Right lobe of liver (tissue), 6 donors: ENCODE results near the gene ZNF75A. TPM values are rescaled to one million over a fixed set of nuclear protein-coding genes. Genes with fewer than 3 reads are reported as not detected.
"Not testable (repeated sequence)": the region's sequence is repeated elsewhere in the genome, so short reads cannot be mapped to it uniquely, and the experiment has no call there.

Source experiments
- ATAC-seq, 4 donors: fragments of 200-7000 bp; cut with Tn5 transposase; one replicate each; pipeline ENCODE4 v1.9.1; 2020; ENCODE audit warnings: mild to moderate bottlenecking in 4 of 4, moderate library complexity in 4 of 4
- DNase-seq, 3 donors: peaks; one replicate each; pipeline ENCODE4 v3.0.0-alpha.2; 2020
- H3K27ac ChIP-seq, 3 donors: fragments of 200-600 bp; one replicate each; pipeline ENCODE4 v1.8.0; 2022
- H3K27me3 ChIP-seq, 2 donors: fragments of 200-600 bp; one replicate each; pipeline ENCODE4 v1.8.0; 2022
- H3K36me3 ChIP-seq, 4 donors: fragments of 200-600 bp; sonication (generic) in 1 of 4; one replicate each; pipeline versions ENCODE4 v1.5.1 to v1.8.0; 2017 to 2022; ENCODE audit warnings: control low read depth in 1 of 4
- H3K4me1 ChIP-seq, 4 donors: fragments of 200-600 bp; sonication (generic) in 1 of 4; one replicate each; pipeline versions ENCODE4 v1.5.1 to v1.8.0; 2017 to 2022; ENCODE audit warnings: control low read depth in 1 of 4
- H3K4me3 ChIP-seq, 3 donors: fragments of 200-600 bp; one replicate each; pipeline ENCODE4 v1.8.0; 2022
- H3K9me3 ChIP-seq, 4 donors: fragments of 200-600 bp; sonication (generic) in 1 of 4; one replicate each; pipeline versions ENCODE4 v1.5.1 to v1.8.0; 2017 to 2022; ENCODE audit warnings: control low read depth in 1 of 4
- POLR2A ChIP-seq: fragments of 450-650 bp; IDR thresholded peaks from one replicate; pipeline ENCODE4 v1.6.1; 2017; ENCODE audit warnings: antibody characterized with exemption, mild to moderate bottlenecking
- WGBS: methylation state at CpG from one replicate; pipeline ENCODE4 v1.1.6; 2018; ENCODE audit warnings: low coverage, low lambda C conversion rate; ENCODE audit not compliant: insufficient coverage; ENCODE audit errors: missing lambda C conversion rate; 5-methylcytosine and 5-hydroxymethylcytosine counted together
- intact Hi-C, 2 donors: fragments of 100-400 bp; cut with DNase I; formaldehyde crosslinking; loops; one replicate each; pipeline versions ENCODE4 v1.11.2 to v1.14.1; 2022
- total RNA-seq, 6 experiments: library from RNA; depleted of rRNA in 2 of 6; stranded (reverse); fragments of >200 nt in 2 of 6; fragmentation: NEBNext Ultra II Directional in 3 of 6; extraction: Animal tissue kit (Norgen Biotek cat#: 25700) in 3 of 6; gene quantifications; one replicate each; pipeline versions ENCODE4 v1.1.0 to v1.2.4, GENCODE V29; 2016 to 2023
- TF ChIP-seq, protein P1 (sequence below), 4 donors: fragments of 200-600 bp in 3 of 4; fragments of 450-650 bp in 1 of 4; IDR thresholded peaks; one replicate each; pipeline versions ENCODE4 v1.5.1 to v1.8.0; 2016 to 2022; ENCODE audit warnings: antibody characterized with exemption in 4 of 4, mild to moderate bottlenecking in 2 of 4
- donor health status: DM: no; HTN: yes; CAD: no.
- donor health status: DM: no; HTN: no; CAD: no.
- donor health status: DM: no; HTN: no; CAD: no.
- donor health status: DM: no; HTN: yes; CAD: no.
- donor health status: DM: no; HTN: yes; CAD: no.

The ZNF75A gene
- total RNA-seq, 6 experiments from 2014 or later = 7.5 to 11.5 (median 10.5) TPM

DNA sequence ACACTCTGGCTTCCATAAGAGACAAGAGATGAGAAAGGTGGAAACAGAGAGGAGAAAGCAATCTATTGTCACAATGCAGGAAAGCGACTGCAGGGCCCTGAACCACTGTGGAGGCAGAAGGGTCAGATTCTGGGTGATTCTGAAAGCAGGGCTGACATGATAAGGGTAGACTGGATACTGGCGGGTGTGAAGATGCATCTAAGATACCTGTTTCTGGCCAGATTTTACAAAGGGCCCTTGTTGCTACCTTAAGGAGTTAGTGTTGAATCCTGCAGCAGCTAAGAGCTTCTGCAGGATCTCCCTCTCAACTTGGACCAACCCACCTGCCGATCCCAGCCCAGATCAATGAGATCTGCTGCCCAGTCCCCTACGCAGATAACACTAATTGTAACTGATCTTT, 42.8 kb upstream of the ZNF75A start:
- H3K4me1 ChIP-seq = no peaks in the 10 kb centered on the region
- WGBS = 80% methylated on average over 1 of the region's 4 CpGs
- intact Hi-C loops = no loop called here
- H3K36me3 ChIP-seq = no peaks in the 10 kb centered on the region
- TF ChIP-seq POLR2A = no peak
- TF ChIP-seq, protein P1, sequence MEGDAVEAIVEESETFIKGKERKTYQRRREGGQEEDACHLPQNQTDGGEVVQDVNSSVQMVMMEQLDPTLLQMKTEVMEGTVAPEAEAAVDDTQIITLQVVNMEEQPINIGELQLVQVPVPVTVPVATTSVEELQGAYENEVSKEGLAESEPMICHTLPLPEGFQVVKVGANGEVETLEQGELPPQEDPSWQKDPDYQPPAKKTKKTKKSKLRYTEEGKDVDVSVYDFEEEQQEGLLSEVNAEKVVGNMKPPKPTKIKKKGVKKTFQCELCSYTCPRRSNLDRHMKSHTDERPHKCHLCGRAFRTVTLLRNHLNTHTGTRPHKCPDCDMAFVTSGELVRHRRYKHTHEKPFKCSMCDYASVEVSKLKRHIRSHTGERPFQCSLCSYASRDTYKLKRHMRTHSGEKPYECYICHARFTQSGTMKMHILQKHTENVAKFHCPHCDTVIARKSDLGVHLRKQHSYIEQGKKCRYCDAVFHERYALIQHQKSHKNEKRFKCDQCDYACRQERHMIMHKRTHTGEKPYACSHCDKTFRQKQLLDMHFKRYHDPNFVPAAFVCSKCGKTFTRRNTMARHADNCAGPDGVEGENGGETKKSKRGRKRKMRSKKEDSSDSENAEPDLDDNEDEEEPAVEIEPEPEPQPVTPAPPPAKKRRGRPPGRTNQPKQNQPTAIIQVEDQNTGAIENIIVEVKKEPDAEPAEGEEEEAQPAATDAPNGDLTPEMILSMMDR (IDR thresholded peaks at IDR 0.05) = no peak
- no peak for DNase-seq
- no peak overlapping the region for H3K4me3 ChIP-seq
- H3K27ac ChIP-seq = peak overlapping the region in 1 of 3 donors; percentile 93
- no peaks in the 10 kb centered on the region for H3K27me3 ChIP-seq
- H3K9me3 ChIP-seq = no peaks in the 10 kb centered on the region
- ATAC-seq = no peak

DNA sequence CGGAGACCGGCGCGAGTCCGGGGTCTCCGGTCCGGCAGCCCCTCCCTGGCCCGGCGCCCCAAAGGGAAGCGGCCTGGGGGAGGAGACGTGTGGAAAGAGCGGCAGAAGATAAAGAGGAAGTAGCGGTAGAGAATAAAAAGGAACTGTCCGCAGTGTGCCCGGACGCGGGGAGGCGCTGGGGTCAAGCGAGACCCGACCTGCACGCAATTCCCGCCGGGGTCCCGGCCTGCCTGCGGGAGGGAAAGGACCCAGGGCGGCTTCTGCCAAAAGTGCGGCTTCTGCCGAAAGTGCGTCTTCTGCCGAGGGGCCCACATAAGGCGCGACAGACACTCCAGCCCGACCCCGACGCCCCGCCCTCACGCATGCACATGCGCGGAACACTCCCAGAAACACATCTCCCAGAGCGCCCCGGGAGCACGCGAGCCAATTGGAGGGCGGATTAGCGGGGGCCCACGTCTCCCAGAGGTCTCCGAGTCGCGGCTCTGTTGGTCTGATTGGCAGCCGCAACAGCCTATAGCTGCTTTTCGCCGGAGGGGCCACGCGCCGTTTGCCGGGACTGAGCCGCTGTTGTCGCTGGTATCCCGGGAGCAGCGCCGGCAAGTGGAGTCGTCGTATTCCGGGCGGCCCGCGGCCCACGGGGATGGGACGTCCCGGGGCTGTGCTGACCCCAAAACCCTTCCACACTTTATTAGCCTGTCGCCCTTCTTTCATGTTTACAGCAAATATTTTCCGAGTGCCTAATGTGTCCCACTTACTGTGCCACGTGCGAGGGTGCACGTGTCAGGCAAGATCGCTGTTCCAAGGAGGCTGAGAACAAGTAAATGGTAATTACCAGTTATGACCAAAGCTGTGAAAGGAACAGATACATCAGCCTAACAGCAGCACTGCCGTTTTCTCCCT, 40.9 kb upstream of the ZNF75A start:
- ATAC-seq (peak; percentile 90 to 95 (median 92)), DNase-seq (peak; percentile 97 to 98 (median 98))
- WGBS = 2% methylated on average over 39 of the region's 77 CpGs
- Histone ChIP-seq H3K9me3 (no peaks in the 10 kb centered on the region), H3K27me3 (no peaks in the 10 kb centered on the region), H3K27ac (peak overlapping the region; percentile 90 to 98 (median 93)), H3K36me3 (no peaks in the 10 kb centered on the region), H3K4me1 (no peaks in the 10 kb centered on the region), H3K4me3 (peak overlapping the region; percentile 69 to 72 (median 71))
- intact Hi-C loops = no loop called here
- TF ChIP-seq, protein P1 (IDR thresholded peaks at IDR 0.05) = peak in 3 of 4 donors; percentile 11 to 25 (median 24)
- TF ChIP-seq POLR2A = peak; percentile 83

DNA sequence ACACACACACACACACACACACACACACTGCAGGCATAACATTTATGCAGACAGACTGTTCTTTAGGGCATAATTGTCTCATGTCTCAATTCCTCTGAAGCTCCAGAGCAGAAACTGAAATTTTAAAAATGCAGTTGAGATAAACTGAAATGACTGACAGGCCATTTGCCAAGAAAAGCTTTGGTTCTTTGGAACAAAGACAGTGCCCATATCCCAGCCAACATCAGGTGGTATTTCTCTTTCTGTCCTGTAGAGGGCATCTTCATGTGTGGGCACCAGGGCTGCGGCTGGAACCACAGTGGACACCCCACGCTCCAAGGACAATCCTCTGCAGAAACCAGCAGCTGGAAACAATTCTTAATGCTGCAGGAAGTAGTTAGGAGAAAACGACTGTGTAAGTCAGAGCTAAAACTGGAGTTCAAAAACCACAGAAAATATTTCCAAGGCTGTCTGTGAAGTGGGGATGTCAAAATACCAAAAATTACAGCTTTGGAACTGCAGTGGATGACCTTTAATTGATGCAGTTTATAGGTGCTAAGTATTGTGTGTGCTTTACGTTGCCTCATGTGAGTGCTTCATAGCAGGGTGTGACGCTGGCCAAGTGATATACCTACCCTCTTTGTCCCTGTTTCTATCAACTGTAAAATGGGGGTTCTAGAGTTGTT, 38.3 kb upstream of the ZNF75A start:
- no peak overlapping the region for H3K27ac ChIP-seq
- no peak for DNase-seq
- H3K27me3 ChIP-seq = no peaks in the 10 kb centered on the region
- H3K9me3 ChIP-seq = no peaks in the 10 kb centered on the region
- H3K36me3 ChIP-seq = no peaks in the 10 kb centered on the region
- no peak overlapping the region for H3K4me3 ChIP-seq
- H3K4me1 ChIP-seq = no peaks in the 10 kb centered on the region
- no peak for ATAC-seq
- WGBS = 54% methylated on average over 4 of the region's 5 CpGs
- no peak for TF ChIP-seq POLR2A
- TF ChIP-seq, protein P1 (IDR thresholded peaks at IDR 0.05) = peak; percentile 31 to 41 (median 36)
- intact Hi-C loops = no loop called here

DNA sequence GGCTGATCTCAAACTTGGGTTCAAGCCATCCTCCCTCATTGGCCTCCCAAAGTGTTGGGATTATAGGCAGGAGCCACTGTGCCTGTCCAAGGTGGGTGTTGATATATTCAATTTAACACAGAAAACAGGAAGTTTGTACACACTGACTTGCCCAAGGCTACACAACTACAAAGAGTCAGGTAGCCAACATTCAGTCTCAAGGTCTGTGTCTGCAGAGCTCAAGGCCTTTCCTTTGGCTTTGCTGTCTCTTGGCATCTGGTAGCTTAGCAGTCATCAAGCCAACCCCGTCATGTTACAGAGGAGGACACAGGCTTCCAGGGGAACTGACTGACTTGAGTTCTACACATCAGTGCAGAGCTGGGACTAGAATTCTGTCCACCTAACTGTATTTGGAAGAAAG, 37.0 kb upstream of the ZNF75A start:
- no peak for TF ChIP-seq POLR2A
- TF ChIP-seq, protein P1 (IDR thresholded peaks at IDR 0.05) = no peak
- no peaks in the 10 kb centered on the region for H3K36me3 ChIP-seq
- no peak overlapping the region for H3K4me3 ChIP-seq
- WGBS = 60% methylated on average over 1 of the region's 1 CpG
- no peak for DNase-seq
- ATAC-seq = no peak
- intact Hi-C loops = no loop called here
- no peaks in the 10 kb centered on the region for H3K4me1 ChIP-seq
- no peaks in the 10 kb centered on the region for H3K9me3 ChIP-seq
- H3K27ac ChIP-seq = no peak overlapping the region
- H3K27me3 ChIP-seq = no peaks in the 10 kb centered on the region

DNA sequence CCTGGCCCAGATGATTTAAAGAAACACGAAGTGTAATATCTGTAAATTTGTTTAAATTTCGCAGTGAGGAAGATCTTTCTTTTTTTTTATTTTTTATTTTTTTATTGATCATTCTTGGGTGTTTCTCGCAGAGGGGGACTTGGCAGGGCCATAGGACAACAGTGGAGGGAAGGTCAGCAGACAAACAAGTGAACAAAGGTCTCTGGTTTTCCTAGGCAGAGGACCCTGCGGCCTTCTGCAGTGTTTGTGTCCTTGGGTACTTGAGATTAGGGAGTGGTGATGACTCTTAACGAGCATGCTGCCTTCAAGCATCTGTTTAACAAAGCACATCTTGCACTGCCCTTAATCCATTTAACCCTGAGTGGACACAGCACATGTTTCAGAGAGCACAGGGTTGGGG, 34.6 kb upstream of the ZNF75A start:
- H3K27me3 ChIP-seq, H3K9me3 ChIP-seq, H3K36me3 ChIP-seq, H3K4me1 ChIP-seq, intact Hi-C loops, H3K4me3 ChIP-seq, ATAC-seq, DNase-seq, H3K27ac ChIP-seq: not testable (repeated sequence)
- WGBS = 50% methylated on average over 2 of the region's 5 CpGs

DNA sequence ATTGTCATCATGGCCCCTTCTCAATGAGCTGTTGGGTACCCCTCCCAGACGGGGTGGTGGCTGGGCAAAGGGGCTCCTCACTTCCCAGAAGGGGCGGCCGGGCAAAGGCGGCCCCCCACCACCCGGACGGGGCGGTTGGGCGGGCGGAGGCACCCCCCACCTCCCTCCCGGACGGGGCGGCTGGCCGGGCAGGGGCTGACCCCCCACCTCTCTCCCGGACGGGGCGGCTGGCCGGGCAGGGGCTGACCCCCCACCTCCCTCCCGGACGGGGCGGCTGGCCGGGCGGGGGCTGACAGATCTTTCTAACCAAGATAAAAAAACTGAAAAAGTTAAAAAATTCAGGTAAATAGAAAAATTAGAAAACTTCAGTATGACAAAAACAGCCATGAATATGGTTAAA, 34.0 kb upstream of the ZNF75A start:
- intact Hi-C loops, H3K36me3 ChIP-seq, ATAC-seq, H3K27ac ChIP-seq, H3K27me3 ChIP-seq, DNase-seq, H3K4me1 ChIP-seq, H3K9me3 ChIP-seq, H3K4me3 ChIP-seq: not testable (repeated sequence)
- 97% methylated on average over 10 of the region's 22 CpGs for WGBS
